Right cardiac atrium (tissue), 5 donors: ENCODE results near the gene ST3GAL3. TPM values are rescaled to one million over a fixed set of nuclear protein-coding genes. Genes with fewer than 3 reads are reported as not detected.

Experiments used
- ATAC-seq, 2 donors: fragments of 200-7000 bp; cut with Tn5 transposase; one replicate each; pipeline versions ENCODE4 v1.8.0 to v1.9.1; 2020; ENCODE audit warnings: moderate library complexity in 2 of 2, mild to moderate bottlenecking in 1 of 2
- DNase-seq, 3 donors: peaks; one replicate each; pipeline ENCODE4 v3.0.0-alpha.2; 2020
- H3K27ac ChIP-seq: one replicate; pipeline ENCODE4 v1.5.1; 2013; ENCODE audit warnings: mild to moderate bottlenecking, low read length, control low read depth, moderate library complexity
- H3K27me3 ChIP-seq: one replicate; pipeline ENCODE4 v1.6.1; 2013; ENCODE audit not compliant: control insufficient read depth, insufficient read depth
- H3K4me1 ChIP-seq: one replicate; pipeline ENCODE4 v1.6.1; 2013; ENCODE audit warnings: low read length; ENCODE audit not compliant: control insufficient read depth, insufficient read depth
- H3K4me3 ChIP-seq: one replicate; pipeline ENCODE4 v1.5.1; 2013; ENCODE audit warnings: low read length, control low read depth
- H3K9me3 ChIP-seq: one replicate; pipeline ENCODE4 v1.6.1; 2013; ENCODE audit warnings: low read length; ENCODE audit not compliant: control insufficient read depth
- WGBS: extraction: QIAGEN DNeasy Blood & Tissue Kit; methylation state at CpG from one replicate; pipeline ENCODE4 v1.1.7; 2013; 5-methylcytosine and 5-hydroxymethylcytosine counted together
- intact Hi-C, 4 donors: fragments of 100-400 bp; cut with DNase I; formaldehyde crosslinking; loops; one replicate each; pipeline versions ENCODE4 v1.11.0 to v1.14.0; 2022 to 2023
- polyA plus RNA-seq: library from polyadenylated mRNA; stranded (reverse); fragments of 200-250 nt; gene quantifications from one replicate; pipeline ENCODE4 v1.2.3, GENCODE V29; 2013
- total RNA-seq, 4 donors: library from RNA; stranded (reverse); fragmentation: NEBNext Ultra II Directional; extraction: Animal tissue kit (Norgen Biotek cat#: 25700); gene quantifications; one replicate each; pipeline ENCODE4 v1.2.1, GENCODE V29; 2021
- donor health status: healthy with polysubstance abuse.
- donor health status: DM: no; HTN: yes; CAD: no.
- donor health status: DM: no; HTN: no; CAD: no.
- donor health status: DM: no; HTN: yes; CAD: no; lungs with severe emphysema.
- donor health status: DM: yes; HTN: yes; CAD: no.

Gene ST3GAL3
- total and polyA plus RNA-seq, 5 donors: 19.6 to 26.3 (median 21.9) TPM

- 91% methylated on average over 9 of the region's 9 CpGs for WGBS
- DNase-seq (no peak), ATAC-seq (no peak)
- Histone ChIP-seq H3K27me3 (no peaks in the 10 kb centered on the region), H3K4me1 (peaks cover 5% of the 10 kb centered on the region), H3K4me3 (no peak overlapping the region), H3K27ac (no peak overlapping the region), H3K9me3 (no peaks in the 10 kb centered on the region)
- intact Hi-C loops: no loop called here
These were observed 263.6 kb downstream of the ST3GAL3 start for GRCh38 chr1:43970911-43971310.

- Histone ChIP-seq H3K27ac (no peak overlapping the region), H3K4me1 (peaks cover 5% of the 10 kb centered on the region), H3K9me3 (no peaks in the 10 kb centered on the region), H3K4me3 (no peak overlapping the region), H3K27me3 (no peaks in the 10 kb centered on the region)
- WGBS: 97% methylated on average over 17 of the region's 17 CpGs
- ATAC-seq (no peak), DNase-seq (peak in 1 of 3 donors; percentile 59)
- intact Hi-C loops: no loop called here
These were observed 264.1 kb downstream of the ST3GAL3 start for GRCh38 chr1:43971336-43971980.

GRCh38 chr1:43973981-43974442 lies 266.7 kb downstream of the ST3GAL3 start:
- intact Hi-C loops: no loop called here
- Histone ChIP-seq H3K27me3 (no peaks in the 10 kb centered on the region), H3K9me3 (no peaks in the 10 kb centered on the region), H3K27ac (peak overlapping the region; percentile 74), H3K4me1 (peaks cover 5% of the 10 kb centered on the region), H3K4me3 (peak overlapping the region; percentile 47)
- 43% methylated on average over 9 of the region's 9 CpGs for WGBS
- DNase-seq: peak in 1 of 3 donors; percentile 48
- ATAC-seq: no peak

GRCh38 chr1:43974443-43975248 lies 267.3 kb downstream of the ST3GAL3 start, which contains the start of gene ATP6V0B:
TSS of gene ATP6V0B (plus strand) at chr1:43974960. CDS start at chr1:43975041, 81 bp downstream.
- H3K4me1 ChIP-seq: peaks cover 5% of the 10 kb centered on the region
- WGBS: under 1% methylated on average over 93 of the region's 93 CpGs
- intact Hi-C loops: no loop called here

GRCh38 chr1:43975249-43975961 lies 268.1 kb downstream of the ST3GAL3 start:
- peaks cover 4% of the 10 kb centered on the region for H3K4me1 ChIP-seq
- no peaks in the 10 kb centered on the region for H3K9me3 ChIP-seq
- 2% methylated on average over 34 of the region's 34 CpGs for WGBS
- intact Hi-C loops: no loop called here
- H3K27me3 ChIP-seq: no peaks in the 10 kb centered on the region
- peak overlapping the region; percentile 64 for H3K4me3 ChIP-seq
- ATAC-seq: peak; percentile 5 to 10
- peak overlapping the region; percentile 77 for H3K27ac ChIP-seq
- peak; percentile 68 to 87 (median 85) for DNase-seq

More at GRCh38 chr1:43974443-43975248, 267.3 kb downstream of the ST3GAL3 start, which contains the start of gene ATP6V0B:
- Histone ChIP-seq H3K27me3 (no peaks in the 10 kb centered on the region), H3K27ac (peak within 1 kb of the TSS; percentile 77), H3K4me3 (peak within 1 kb of the TSS; percentile 64), H3K9me3 (no peaks in the 10 kb centered on the region)
- DNase-seq (peak; percentile 97 to 99 (median 99)), ATAC-seq (peak; percentile 87 to 90)

GRCh38 chr1:43976045-43976444 lies 268.7 kb downstream of the ST3GAL3 start:
- Histone ChIP-seq H3K4me1 (peaks cover 2% of the 10 kb centered on the region), H3K4me3 (peak overlapping the region; percentile 64), H3K27me3 (no peaks in the 10 kb centered on the region), H3K27ac (no peak overlapping the region), H3K9me3 (no peaks in the 10 kb centered on the region)
- no peak for DNase-seq
- ATAC-seq: no peak
- WGBS: 83% methylated on average over 4 of the region's 4 CpGs
- intact Hi-C loops: no loop called here

GRCh38 chr1:43976890-43977289 lies 269.6 kb downstream of the ST3GAL3 start:
- no peak for DNase-seq
- Histone ChIP-seq H3K4me3 (no peak overlapping the region), H3K27me3 (no peaks in the 10 kb centered on the region), H3K4me1 (peaks cover 2% of the 10 kb centered on the region), H3K27ac (no peak overlapping the region), H3K9me3 (no peaks in the 10 kb centered on the region)
- WGBS: 94% methylated on average over 8 of the region's 8 CpGs
- intact Hi-C loops: no loop called here
- ATAC-seq: no peak

GRCh38 chr1:43977376-43978263 lies 270.3 kb downstream of the ST3GAL3 start:
- Histone ChIP-seq H3K27ac (no peak overlapping the region), H3K9me3 (no peaks in the 10 kb centered on the region), H3K27me3 (no peaks in the 10 kb centered on the region), H3K4me1 (peaks cover 2% of the 10 kb centered on the region), H3K4me3 (no peak overlapping the region)
- intact Hi-C loops: no loop called here
- no peak for DNase-seq
- WGBS: 88% methylated on average over 9 of the region's 9 CpGs
- no peak for ATAC-seq

GRCh38 chr1:43978264-43978550 lies 270.9 kb downstream of the ST3GAL3 start:
- H3K27ac ChIP-seq: no peak overlapping the region
- no peaks in the 10 kb centered on the region for H3K9me3 ChIP-seq
- intact Hi-C loops: no loop called here
- DNase-seq (peak in 1 of 3 donors; percentile 21), ATAC-seq (no peak)
- H3K4me1 ChIP-seq: peaks cover 2% of the 10 kb centered on the region
- WGBS: 69% methylated on average over 5 of the region's 5 CpGs
- no peaks in the 10 kb centered on the region for H3K27me3 ChIP-seq
- H3K4me3 ChIP-seq: no peak overlapping the region

- H3K4me3 ChIP-seq: peak within 1 kb of the TSS; percentile 82
- WGBS: 5% methylated on average over 51 of the region's 54 CpGs
- H3K9me3 ChIP-seq: no peaks in the 10 kb centered on the region
- H3K4me1 ChIP-seq: peaks cover 2% of the 10 kb centered on the region
- intact Hi-C loops: no loop called here
- DNase-seq: peak; percentile 57 to 84 (median 84)
- no peaks in the 10 kb centered on the region for H3K27me3 ChIP-seq
- no peak for ATAC-seq
- H3K27ac ChIP-seq: no peak within 1 kb of the TSS
These were observed 271.4 kb downstream of the ST3GAL3 start, which contains the start of gene B4GALT2 for GRCh38 chr1:43978551-43979260. TSS of gene B4GALT2 (plus strand) at chr1:43979210. CDS start at chr1:43981161, 1,951 bp downstream.
